GM12801 (cell line): ENCODE data around the gene PLEKHG3.

Experiments
- CTCF ChIP-seq: IDR thresholded peaks from one replicate; pipeline ENCODE4 v1.5.1; 2011; ENCODE audit warnings: control low read depth; ENCODE audit not compliant: insufficient read length; ENCODE audit errors: extremely low read depth

Gene PLEKHG3

GRCh38 chr14:64725261-64725815 lies 21.1 kb downstream of the PLEKHG3 start:
- TF ChIP-seq CTCF: no peak

DNA sequence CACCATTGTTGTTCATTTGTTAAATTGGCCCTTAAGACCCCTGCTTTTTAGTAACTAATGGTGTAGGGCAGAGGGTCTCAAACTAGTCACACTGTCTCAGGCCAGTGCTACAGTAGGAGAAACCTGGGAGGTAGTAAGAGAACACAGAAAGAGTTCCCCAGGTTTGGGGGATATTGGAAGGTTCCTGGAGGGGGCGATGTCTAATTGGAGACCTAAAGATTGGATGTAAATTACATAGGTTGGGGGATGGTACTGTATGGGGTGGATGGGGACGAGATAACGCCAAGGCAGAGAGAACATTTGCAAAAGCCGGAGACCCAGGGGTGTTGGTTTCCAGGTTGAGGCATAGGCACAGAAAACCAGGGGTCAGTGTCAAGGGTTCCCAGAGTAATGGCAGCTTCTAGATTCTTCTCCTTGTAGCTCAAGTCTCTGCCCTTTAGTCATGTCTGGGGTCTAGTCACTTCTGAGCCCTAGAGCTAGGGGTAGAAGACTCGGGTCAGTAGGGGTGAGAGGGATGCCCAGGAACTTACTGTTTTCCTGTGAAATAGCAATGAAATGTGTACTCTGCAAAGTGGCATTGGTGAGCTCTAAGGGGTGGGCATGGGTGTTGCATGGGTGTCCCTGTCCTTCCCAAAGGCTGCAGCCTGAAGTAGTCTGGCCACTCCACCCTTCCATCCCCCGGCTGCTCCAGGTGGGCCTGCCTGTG lies 21.8 kb downstream of the PLEKHG3 start:
- no peak for TF ChIP-seq CTCF

DNA sequence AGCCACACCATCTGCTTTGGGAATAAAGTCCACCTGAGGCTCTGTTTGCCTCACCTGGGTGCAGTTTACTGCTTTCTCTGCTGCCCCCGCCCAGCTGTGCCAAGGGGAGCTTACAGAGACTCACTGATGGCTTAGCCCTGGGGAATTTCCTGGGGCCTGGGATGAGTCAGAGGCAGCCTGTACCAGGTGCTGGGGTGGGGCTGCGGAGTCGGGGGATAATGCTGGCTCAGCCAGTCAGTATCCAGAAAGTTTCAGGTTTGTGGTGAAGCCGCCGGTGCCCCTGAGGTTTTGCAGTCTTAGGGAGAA lies 22.3 kb downstream of the PLEKHG3 start:
- TF ChIP-seq CTCF: no peak

GRCh38 chr14:64727551-64728071 lies 23.4 kb downstream of the PLEKHG3 start:
- no peak for TF ChIP-seq CTCF

GRCh38 chr14:64728106-64728505 lies 23.9 kb downstream of the PLEKHG3 start:
- TF ChIP-seq CTCF: no peak

DNA sequence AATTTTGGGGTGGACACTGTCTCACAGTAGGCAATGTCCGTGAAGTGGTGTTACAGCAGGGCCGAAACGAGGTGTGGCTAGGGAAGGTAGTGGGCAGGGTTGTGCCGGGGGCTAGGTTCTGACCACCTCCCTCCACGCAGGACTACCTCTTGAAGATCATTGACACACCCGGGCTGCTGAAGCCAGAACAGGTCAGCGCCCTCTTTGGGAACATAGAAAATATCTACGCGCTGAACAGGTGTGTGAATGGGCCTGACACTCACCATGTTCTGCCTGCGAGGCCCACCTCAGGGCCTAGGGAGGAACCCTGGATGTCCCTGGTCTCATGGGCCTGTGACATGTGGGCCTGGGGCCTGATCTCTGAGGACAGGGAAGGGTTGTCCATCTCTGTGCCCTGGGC lies 24.6 kb downstream of the PLEKHG3 start:
- TF ChIP-seq CTCF: no peak

GRCh38 chr14:64729386-64730060 lies 25.3 kb downstream of the PLEKHG3 start:
- TF ChIP-seq CTCF: no peak
